Fibroblast of upper back skin (primary cell): ENCODE results near the gene LOXL3.
"Not testable (repeated sequence)": the region's sequence is repeated elsewhere in the genome, so short reads cannot be mapped to it uniquely, and the experiment has no call there.

Experiments
- DNase-seq: peaks from one replicate; pipeline ENCODE4 v3.0.0-alpha.2; 2013

The LOXL3 gene

DNA sequence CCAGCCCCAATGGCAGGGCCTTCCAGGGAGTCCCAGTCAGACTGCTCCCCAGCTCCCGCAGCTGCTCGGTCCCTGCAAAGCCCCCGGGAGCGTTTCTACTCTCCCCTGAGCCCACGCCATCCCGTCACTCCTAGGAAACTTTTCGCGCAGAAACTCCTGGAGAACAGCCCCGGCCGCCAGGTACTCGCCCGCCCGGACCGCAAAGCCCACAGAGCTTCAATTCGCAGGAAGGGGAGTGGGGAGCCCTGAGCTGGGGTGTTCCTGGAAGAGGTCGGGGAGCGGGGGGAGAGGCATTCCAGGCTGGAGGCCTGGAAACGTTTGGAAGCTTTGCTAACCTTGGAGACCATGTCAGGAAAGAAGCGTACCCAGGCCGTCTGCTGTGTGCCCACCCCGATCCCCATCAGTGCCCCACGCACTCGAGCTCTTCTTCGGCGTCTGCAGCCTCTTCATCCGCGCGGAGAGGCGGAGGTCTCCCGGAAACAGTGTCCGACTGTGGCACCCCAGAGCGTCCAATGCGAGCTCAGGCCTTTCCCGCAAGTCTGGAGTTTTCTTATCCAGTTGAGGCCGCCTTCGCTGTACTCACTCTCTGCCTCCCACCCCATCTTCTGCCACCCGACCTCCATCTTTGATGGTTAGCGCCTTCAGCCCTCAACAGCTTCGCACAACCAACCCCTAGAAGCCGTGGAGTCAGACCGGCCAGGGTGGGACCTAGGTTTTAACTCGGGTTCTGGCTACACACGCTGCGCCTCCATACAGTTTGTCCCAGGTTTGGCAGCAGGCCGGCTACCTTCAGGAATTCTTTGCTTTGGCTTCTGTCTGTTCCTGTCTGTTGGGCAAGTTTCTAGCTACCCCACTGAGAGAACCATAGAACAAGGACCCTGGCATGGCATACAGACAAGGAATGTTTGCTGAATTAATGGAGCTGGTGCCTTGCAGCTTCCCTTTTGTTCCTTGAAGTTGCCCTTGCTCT lies 50.0 kb downstream of the LOXL3 start:
- DNase-seq: no peak

DNA sequence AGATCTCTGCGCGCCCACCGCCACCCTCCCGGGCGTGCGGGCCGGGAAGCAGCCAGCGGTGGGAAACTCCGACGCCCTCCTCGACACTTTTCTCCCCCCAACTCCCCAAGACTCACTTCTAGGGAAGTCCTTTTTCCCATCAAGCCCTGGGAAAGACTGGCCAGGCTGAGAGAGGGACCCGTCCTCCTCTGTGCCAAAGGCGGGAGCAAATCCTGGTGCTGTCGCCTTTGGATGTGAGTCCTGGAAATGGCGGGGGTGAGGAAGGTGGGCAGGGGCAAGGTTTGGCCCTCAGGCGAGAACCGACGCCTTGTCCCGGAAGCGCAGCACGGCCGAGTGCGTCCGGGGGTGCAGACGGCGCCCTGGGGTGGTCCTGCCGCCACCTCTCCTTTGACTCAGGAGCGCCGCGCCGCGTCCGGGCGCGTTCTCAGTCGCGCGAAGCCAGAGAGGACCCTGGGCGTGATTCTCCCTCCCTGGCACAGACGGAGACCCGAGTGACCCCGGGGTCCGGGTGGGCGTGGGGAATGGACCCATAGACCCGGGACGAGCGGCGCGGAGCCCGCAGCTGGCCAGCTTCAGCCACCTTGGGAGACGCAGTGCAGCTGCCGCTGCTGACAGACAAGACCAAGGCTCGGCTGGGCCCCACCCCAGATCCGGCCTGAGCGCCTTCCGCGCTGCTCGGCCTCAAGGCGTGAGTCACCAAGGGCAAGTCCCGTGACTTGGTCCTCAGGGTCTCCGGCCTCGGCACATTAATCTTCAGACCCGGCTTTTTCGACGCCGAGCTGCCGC lies 50.8 kb downstream of the LOXL3 start:
- DNase-seq: peak; percentile 73

GRCh38 chr2:74502147-74502719 lies 51.5 kb downstream of the LOXL3 start:
- DNase-seq: no peak

DNA sequence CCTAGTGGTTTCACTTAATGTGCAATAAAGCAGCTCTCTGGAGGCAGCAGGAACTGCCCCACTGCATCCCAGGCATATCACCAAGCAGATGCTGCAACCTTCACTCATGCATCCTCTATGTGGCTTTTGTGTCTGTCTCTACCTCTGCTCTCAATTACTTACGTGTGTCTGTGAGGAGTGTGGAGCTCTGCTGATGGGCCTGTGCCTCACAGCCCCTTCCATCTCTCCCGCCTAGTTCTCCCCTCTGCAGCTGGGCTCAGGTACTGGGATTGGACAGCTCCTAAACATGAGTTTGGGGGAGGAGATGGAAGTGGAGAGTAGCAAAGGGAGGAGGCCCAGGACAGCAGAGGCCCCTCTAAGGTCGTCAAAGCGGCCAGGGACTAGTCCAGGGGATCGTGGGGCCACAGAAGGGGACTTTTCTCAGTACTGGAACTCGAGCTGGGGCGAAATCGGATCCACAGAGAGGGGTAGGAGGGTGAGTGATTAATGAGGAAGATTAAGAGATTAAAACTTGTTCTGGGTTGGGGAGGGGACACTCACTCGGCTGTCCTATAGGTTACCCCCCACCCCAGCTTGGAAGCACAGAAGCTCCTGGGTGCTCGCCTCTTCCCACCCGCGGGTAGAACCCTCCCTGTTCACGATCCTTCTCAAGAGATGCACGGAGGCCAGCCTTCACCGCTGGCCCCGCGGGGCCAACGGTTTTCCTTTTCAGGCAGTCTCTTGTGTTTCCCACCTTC lies 52.2 kb downstream of the LOXL3 start:
- no peak for DNase-seq

- DNase-seq: no peak
Observed at GRCh38 chr2:74500578-74500946, 53.2 kb downstream of the LOXL3 start.

DNA sequence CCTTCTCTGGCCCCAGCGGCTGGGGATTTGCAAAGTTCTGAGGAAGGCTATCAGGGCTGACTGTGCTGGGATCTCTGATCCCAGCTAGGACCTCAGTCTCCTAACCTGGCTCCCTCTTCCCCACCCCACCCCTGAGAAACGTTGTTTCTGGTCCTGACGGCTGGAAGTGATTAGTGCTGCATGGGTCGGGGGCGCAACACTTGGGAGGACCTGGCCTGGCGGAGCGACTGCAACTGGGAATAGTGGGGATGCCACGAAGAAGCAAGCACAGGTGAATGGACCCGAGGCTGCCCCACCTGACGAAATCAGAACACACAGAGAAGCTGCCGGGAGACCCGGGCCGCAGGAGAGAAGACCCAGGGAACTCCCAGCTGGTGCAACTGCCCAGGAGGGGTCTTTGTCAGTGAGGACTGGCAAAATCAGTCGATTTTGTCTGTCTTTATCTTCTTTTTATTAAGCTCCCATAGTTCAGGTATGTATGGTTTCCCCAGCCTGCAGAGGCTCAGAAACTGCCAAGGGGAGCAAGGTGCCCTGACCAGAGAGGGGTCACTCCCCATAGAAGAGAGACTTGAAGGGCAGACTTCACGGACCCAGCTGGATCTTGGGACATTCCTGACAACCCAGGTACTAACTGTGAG lies 53.7 kb downstream of the LOXL3 start:
- no peak for DNase-seq

- DNase-seq: no peak
Observed at GRCh38 chr2:74499267-74499939, 54.3 kb downstream of the LOXL3 start, which contains the start of gene LBX2. TSS of gene LBX2 (minus strand) at chr2:74499603. CDS start at chr2:74499537, 66 bp downstream.

DNA sequence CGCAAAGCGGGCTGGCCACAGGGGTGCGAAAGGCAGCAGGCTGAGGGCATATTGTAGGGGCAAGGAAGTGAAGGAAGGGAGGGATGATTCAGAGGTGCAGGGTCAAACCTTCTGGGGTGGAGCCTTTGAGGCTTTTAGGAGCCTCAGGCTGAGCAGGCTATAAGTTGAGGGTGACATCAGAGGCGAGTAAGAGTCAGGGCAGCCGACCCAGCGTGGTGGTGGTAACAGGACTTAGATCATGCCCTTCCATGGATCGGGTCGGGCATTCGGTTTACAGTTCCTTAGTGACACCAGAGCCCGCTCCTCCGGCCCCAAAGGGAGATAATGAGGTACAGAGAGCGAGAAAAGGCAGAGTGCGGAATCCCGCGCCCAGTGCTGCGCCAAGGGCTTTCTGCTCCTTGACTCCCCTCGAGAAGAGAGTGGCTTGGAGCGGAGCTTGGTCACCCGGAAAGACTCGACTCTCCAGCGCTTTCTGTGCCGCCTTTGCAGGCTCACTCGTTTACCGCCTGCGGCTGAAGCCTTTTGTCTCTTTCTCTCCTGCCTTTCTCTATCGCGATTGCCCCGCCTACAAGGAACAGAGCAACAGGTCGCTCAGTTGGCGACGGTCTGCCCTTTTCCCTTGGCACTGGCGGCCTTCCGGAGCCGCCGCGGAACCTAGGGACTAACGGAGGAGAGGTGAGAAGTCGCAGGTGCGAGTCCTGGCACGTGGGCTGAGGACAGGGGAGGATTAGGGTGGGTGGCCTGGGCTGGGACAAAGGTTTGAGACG lies 55.1 kb downstream of the LOXL3 start:
- DNase-seq: no peak

DNA sequence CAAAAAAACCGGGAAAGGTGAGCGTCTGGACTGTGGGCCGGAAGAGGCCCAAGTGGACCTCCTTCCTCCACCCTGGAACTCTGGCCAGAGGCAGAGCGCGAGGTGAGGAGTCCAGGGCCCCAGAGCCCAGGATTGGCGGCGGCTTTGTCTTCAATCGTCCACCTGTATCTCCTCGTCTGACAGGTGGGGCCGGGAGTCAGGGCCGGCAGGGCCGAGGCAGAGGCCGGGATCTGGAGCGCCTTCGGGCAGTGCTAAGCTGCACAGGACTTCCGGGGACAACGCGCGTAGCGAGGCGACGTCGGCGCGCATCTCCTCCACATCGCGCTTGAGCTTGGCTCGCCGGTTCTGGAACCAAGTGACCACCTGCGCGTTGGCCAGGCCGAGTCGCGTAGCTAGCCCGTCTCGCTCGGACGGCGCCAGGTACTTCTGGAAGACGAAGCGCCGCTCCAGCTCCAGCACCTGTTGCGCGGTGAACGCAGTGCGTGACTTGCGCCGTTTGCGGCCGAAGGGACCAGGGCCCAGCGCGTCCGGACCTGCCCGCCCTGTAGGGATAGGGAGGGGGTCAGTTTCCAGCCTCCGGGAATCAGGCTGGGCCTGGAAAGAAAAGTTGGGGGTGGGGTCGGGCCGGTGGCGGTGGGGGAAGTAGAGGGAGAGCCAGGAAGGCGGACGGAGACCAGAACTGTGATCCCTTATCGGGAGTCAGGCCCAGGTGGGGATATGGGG lies 55.8 kb downstream of the LOXL3 start:
- DNase-seq: no peak

DNA sequence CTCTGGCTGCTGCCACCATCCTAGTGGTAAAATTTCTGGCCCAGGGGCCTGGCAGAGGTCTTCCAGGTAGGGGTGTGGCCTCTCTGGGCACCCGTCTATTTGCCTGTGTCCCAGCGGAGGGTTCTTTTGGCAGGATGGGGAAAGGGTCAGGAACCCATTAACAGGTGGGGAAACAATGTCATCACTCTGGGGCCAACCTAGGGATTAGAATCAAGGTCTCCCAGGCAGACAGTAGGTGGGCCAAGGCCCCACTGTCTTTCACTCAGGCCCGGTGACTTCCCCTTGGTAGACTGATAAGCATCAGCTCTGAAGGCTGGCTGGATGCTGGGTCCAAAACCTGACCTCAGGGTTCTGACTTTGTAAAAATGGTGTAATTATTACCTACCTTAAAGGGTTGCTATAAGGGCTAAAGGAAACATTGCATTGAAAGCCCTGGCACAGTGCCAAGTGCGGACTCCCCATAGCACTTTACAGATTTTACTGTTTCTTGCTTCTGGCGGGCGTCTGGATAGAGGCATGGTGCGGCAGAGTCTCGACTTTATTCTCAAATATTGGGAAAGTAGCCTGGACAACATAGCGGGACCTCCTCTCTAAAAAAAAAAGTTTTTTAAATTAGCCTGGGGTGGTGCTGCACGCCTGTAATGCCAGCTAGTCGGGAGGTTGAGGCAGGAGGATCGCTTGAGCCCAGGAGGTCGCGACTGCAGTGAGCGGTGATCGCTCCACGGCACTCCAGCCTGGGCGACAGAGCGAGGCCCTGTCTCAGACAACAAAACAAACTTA lies 56.6 kb downstream of the LOXL3 start:
- DNase-seq: no peak

DNA sequence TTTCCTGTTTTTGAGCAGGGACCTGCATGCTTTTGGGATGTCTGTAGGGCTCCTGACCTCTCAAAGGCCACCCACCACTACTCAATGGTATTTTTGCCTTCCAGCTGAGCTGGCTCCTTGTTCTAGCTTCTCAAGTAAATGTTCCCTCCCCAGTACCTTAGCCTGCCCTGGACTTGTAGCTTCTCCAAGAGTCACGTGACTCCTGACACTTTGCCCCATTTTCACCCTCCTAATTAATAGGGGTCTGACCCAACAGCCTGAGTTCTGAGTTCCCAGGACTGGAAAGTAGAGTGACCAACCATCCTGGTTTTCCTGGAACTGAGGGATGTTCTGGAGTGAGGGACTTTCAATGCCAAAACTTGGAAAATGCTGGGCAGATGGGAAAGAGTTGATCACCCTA lies 58.3 kb downstream of the LOXL3 start:
- DNase-seq: no peak

GRCh38 chr2:74493546-74493945 lies 60.2 kb downstream of the LOXL3 start:
- DNase-seq: no peak

DNA sequence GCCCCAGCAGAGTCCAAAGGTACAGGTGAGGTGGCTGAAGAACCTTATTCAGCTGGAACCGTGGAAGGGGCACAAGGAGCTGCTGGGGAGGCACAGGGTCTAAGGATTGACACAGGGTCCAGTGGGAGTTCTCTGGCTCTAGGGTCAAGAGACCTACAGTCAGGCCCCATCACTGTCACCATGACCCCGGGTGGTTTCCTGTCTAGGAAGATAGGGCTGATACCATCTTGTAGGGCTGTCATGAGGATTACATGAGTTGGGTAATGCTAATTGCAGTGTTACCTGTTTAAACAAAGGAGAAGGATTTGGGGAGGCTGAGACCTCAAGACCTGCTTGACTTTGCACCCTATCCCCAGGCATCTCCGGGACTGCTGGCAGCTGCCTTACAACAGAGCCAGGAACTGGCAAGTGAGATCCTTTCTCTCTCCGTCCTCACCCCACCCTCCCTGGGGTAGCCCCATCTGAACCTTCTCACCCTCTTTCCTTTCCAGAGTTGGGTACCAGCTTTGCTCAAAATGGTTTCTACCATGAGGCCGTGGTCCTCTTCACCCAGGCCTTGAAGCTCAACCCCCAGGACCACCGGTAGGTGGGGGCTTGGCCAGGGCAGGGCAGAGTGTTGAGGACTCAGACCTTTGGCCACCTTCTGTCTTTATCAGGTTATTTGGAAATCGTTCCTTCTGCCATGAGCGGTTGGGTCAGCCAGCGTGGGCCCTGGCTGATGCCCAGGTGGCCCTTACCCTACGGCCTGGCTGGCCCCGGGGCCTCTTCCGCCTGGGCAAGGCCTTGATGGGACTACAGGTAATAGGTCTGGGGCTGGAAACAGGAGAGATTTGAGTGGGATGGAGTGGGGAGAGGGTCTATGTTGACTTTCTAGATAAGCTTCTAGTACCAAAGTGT lies 61.8 kb downstream of the LOXL3 start:
- no peak for DNase-seq

- no peak for DNase-seq
Observed at GRCh38 chr2:74489906-74490305, 63.8 kb downstream of the LOXL3 start.

GRCh38 chr2:74488643-74489481 lies 64.9 kb downstream of the LOXL3 start:
- no peak for DNase-seq

DNA sequence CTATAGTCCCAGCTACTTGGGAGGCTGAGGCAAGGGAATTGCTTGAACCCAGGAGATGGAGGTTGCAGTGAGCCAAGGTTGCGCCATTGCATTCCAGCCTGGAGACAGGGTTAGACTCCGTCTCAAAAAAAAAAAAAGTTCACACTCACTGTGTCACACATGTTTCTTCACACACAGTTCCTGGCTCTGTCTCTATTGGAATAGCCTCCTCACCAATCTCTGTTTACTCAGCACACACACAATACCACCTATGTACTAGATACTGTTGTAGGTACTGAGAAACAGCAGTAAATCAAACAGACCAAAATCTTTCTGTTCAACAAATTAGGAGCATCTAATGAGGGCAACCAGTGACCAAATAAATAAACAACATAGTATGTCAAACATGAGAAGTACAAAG lies 67.6 kb downstream of the LOXL3 start:
- DNase-seq: no peak

DNA sequence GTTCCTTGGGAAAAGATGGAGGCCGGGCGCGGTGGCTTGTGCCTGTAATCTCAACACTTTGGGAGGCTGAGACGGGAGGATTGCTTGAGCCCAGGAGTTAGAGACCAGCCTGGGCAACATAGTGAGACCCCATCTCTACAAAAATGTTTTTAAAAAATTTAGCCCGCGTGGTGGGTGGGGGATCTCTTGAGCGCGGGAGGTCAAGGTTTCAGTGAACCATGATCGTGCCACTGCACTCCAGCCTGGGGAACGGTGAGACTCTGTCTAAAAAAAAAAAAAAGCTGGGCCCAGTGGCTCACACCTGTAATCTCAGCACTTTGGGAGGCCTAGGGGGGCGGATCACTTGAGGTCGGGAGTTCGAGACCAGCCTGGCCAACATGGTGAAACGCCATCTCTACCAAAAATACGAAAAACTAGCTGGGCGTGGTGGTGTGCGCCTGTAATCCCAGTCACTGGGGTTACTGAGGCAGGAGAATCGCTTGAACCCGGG lies 70.0 kb downstream of the LOXL3 start:
- not testable (repeated sequence) for DNase-seq
